Brain microvascular endothelial cell (primary cell): ENCODE data around the gene FBN2.

Experiments
- DNase-seq: peaks from one replicate; pipeline ENCODE4 v3.0.0-alpha.2; 2020
- H3K27ac ChIP-seq: fragments of 250-450 bp; sonication (Bioruptor Pico); 2 replicates; pipeline ENCODE4 v1.5.1; 2020; ENCODE audit warnings: mild to moderate bottlenecking, moderate library complexity
- H3K27me3 ChIP-seq: fragments of 250-450 bp; sonication (Bioruptor Pico); replicated peaks from 2 replicates; pipeline ENCODE4 v1.5.1; 2020; ENCODE audit warnings: mild to moderate bottlenecking
- H3K36me3 ChIP-seq: fragments of 250-450 bp; sonication (Bioruptor Pico); replicated peaks from 2 replicates; pipeline ENCODE4 v1.5.1; 2020; ENCODE audit warnings: mild to moderate bottlenecking
- H3K4me3 ChIP-seq: 2 replicates; pipeline ENCODE4 v1.5.1; 2011; ENCODE audit warnings: low read depth, mild to moderate bottlenecking, control low read depth, low read length, moderate library complexity
- CTCF ChIP-seq: IDR thresholded peaks from 2 replicates; pipeline ENCODE4 v1.5.1; 2011; ENCODE audit warnings: low read depth, mild to moderate bottlenecking, moderate library complexity, low read length, control low read depth, inconsistent platforms; ENCODE audit errors: missing control alignments
- in situ Hi-C: cut with HindIII; loops from 2 replicates; pipeline ENCODE4 v1.10.0; 2017; ENCODE audit warnings: low sequenced_read_pairs, low pct_ligation_motif_present

FBN2 gene

DNA sequence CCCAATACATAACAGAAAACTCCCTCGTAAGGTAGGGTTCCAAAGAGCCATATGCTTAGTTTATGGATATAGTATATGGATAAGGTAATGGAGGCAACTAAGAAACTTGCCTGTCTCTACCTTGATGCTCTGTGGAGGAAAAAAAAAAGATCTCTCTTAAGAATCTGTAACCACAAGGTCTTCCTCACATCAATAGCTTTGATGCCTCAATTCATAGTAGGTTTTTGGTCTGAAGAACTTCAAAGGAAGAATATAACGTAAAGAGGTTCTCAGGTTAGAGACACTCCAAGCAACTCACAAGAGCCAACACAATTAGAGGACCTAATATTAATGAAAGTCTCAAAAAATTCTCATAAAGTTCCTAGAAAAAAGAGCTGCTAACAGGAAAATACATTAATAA, 140.2 kb downstream of the FBN2 start:
- in situ Hi-C loops, result no loop called here
- no peak for TF ChIP-seq CTCF
- DNase-seq, result no peak
- Histone ChIP-seq H3K36me3 (no peaks in the 10 kb centered on the region), H3K27ac (no peak overlapping the region), H3K4me3 (no peak overlapping the region), H3K27me3 (no peaks in the 10 kb centered on the region)

DNA sequence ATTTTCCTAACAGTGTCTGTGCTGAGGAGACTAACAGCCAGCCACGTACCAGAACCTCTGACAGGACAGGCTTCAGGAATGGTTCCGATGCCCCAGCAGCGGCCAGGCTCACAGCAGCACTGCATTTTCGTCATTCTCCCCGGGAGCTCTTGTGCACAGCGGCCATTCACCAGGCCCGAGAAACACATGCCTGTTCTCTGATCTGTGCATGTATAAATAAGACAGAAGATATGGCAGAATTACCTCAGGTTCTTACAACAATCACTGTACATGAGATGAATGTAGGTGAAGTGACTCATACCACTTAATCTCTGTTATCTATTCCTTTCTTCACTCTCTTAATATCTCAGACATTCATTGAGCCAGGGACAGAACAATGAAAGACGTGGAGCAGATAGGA, 143.0 kb downstream of the FBN2 start:
- H3K4me3 ChIP-seq, result no peak overlapping the region
- in situ Hi-C loops, result no loop called here
- no peaks in the 10 kb centered on the region for H3K36me3 ChIP-seq
- no peak for DNase-seq
- no peak for TF ChIP-seq CTCF
- H3K27me3 ChIP-seq, result no peaks in the 10 kb centered on the region
- H3K27ac ChIP-seq, result no peak overlapping the region

DNA sequence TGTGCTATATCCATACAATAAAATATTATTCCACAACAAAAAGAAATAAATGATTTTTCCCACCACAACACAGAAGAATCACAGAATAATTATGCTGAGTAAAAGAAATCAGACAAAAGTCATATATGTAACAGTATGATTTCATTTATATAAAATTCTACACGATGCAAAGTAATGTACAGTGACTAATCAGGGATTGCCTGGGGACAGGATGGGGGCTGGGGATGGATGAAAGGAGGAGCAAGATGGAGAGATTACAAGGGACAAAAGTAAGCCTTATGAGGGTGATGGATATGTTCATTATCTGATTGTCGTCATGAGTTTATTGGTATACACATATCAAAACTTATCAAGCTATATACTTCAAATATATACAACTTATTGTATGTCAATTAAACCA, 154.0 kb downstream of the FBN2 start:
- Histone ChIP-seq H3K4me3 (no peak overlapping the region), H3K27ac (no peak overlapping the region), H3K27me3 (no peaks in the 10 kb centered on the region), H3K36me3 (no peaks in the 10 kb centered on the region)
- in situ Hi-C loops, result no loop called here
- no peak for DNase-seq
- no peak for TF ChIP-seq CTCF

DNA sequence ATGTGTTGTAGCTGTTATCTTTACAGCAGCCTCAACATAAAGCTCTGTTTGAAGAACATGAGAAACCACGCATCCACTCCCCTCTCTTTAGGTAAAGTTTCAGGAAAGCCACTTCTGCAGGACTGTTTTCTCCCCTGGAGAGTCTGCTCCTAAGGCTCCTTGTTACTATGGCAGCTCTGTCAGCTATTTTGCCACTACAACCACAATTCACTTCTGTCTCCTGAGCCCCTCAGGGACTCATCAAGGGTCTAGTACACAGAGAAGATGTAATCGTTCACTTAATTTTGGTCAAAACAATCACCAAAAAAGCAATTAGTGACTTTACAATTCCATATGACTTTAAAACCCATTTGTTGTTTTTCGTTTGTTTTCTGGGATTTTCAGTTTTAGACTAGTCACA, 157.7 kb downstream of the FBN2 start:
- in situ Hi-C loops, result no loop called here
- H3K4me3 ChIP-seq, result no peak overlapping the region
- H3K27ac ChIP-seq, result no peak overlapping the region
- H3K27me3 ChIP-seq, result no peaks in the 10 kb centered on the region
- TF ChIP-seq CTCF, result no peak
- no peaks in the 10 kb centered on the region for H3K36me3 ChIP-seq
- no peak for DNase-seq

DNA sequence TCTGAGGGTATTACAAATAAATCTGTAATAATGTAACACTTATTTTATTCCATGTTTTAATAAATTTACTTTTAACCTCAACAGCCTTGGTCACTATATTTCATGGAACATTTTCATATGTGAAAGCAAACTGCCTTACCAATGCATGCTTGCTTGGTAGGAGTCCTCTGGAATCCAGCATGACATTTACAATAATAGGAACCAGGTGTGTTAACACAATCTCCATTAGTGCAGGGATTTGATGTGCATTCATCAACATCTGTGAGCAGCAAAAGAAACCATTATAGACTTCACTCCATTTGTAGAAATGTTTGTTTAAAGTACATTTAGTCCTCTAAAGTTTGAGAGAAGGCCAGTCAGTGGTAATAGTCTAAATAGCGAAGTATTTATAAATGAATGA, 159.4 kb downstream of the FBN2 start:
- H3K4me3 ChIP-seq, result no peak overlapping the region
- in situ Hi-C loops, result no loop called here
- no peaks in the 10 kb centered on the region for H3K36me3 ChIP-seq
- H3K27ac ChIP-seq, result no peak overlapping the region
- no peak for TF ChIP-seq CTCF
- H3K27me3 ChIP-seq, result no peaks in the 10 kb centered on the region
- DNase-seq, result no peak

DNA sequence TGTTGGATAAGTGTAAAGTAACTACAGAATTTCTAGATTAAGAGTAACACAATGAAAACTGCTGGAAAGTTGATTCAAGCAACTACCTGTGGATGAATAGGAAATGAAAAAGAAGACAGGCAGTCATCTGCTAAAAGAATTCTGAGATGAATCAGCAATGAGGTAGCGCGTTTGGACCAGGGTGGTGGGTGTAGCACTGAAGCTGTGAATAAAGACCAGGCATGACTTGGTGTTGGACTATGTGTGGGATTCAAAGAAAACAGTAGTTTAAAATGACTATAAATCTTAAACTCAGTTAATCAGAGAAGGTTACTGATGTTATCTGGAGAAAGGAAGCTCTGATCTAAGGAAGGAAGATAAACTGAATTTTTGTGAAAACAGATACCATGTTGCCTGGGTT, 159.8 kb downstream of the FBN2 start:
- peak; percentile 63 for DNase-seq
- in situ Hi-C loops, result no loop called here

More for the DNA sequence above, 159.8 kb downstream of the FBN2 start:
- Histone ChIP-seq H3K36me3 (no peaks in the 10 kb centered on the region), H3K27me3 (no peaks in the 10 kb centered on the region), H3K27ac (no peak overlapping the region), H3K4me3 (no peak overlapping the region)
- TF ChIP-seq CTCF, result no peak
